K562 (cell line): ENCODE measurements around the gene SLC16A4. TPM values are rescaled to one million over a fixed set of nuclear protein-coding genes. Genes with fewer than 3 reads are reported as not detected.

Source experiments
- CBFA2T3 ChIP-seq: fragments of 450-650 bp; IDR thresholded peaks from 2 replicates; pipeline ENCODE4 v1.6.1; 2017
- FOXP1 ChIP-seq: sonication (generic); formaldehyde crosslinking; IDR thresholded peaks from 2 replicates; pipeline ENCODE4 v1.8.0; 2022; ENCODE audit warnings: mild to moderate bottlenecking, missing genetic modification reagents
- JUNB ChIP-seq: fragments of 450-650 bp; formaldehyde crosslinking; conservative IDR thresholded peaks from 2 replicates; pipeline ENCODE4 v1.4.0; 2020; ENCODE audit warnings: mild to moderate bottlenecking
- LCOR ChIP-seq: sonication (generic); formaldehyde crosslinking; IDR thresholded peaks from 2 replicates; pipeline ENCODE4 v1.8.0; 2022; ENCODE audit warnings: mild to moderate bottlenecking, missing genetic modification reagents
- MNT ChIP-seq, 2 experiments: fragments of 450-650 bp; conservative IDR thresholded peaks; 2 replicates each; pipeline ENCODE4 v1.6.1; 2017; ENCODE audit warnings: mild to moderate bottlenecking in 2 of 2, moderate library complexity in 2 of 2
- MXD1 ChIP-seq: fragments of 250-450 bp; sonication (Bioruptor Pico); IDR thresholded peaks from 2 replicates; pipeline ENCODE4 v1.8.0; 2021; ENCODE audit warnings: borderline replicate concordance, mild to moderate bottlenecking, moderate library complexity; ENCODE audit not compliant: poor library complexity, severe bottlenecking
- MYNN ChIP-seq, 2 experiments: sonication (generic); formaldehyde crosslinking in 1 of 2; IDR thresholded peaks; 2 replicates each; pipeline versions ENCODE4 v1.5.0 to v1.6.1; 2016 to 2020; ENCODE audit warnings: antibody characterized with exemption in 1 of 2, missing genetic modification reagents in 1 of 2
- NCOA2 ChIP-seq, 2 experiments: fragments of 450-650 bp; IDR thresholded peaks; 2 replicates each; pipeline ENCODE4 v1.6.1; 2018; ENCODE audit warnings: mild to moderate bottlenecking in 2 of 2, moderate library complexity in 1 of 2; ENCODE audit not compliant: partially characterized antibody in 2 of 2
- NELFE ChIP-seq: IDR thresholded peaks from 2 replicates; pipeline ENCODE4 v1.6.1; 2011; ENCODE audit warnings: mild to moderate bottlenecking; ENCODE audit not compliant: insufficient read depth, insufficient read length
- NFRKB ChIP-seq: fragments of 450-650 bp; IDR thresholded peaks from 2 replicates; pipeline ENCODE4 v1.6.1; 2016; ENCODE audit warnings: low read depth
- POLR2B ChIP-seq: fragments of 450-650 bp; IDR thresholded peaks from 2 replicates; pipeline ENCODE4 v1.6.1; 2018; ENCODE audit warnings: low read depth; ENCODE audit not compliant: partially characterized antibody
- SREBF1 ChIP-seq: fragments of 150-350 bp; IDR thresholded peaks from 2 replicates; pipeline ENCODE4 v1.6.1; 2014; ENCODE audit warnings: antibody characterized with exemption, low read depth, low read length, borderline replicate concordance
- TEAD1 ChIP-seq, 2 experiments: fragments of 450-650 bp in 1 of 2; sonication (generic) in 1 of 2; formaldehyde crosslinking; IDR thresholded peaks; 2 replicates each; pipeline versions ENCODE4 v1.4.0 to v1.8.0; 2020 to 2022; ENCODE audit warnings: mild to moderate bottlenecking in 2 of 2, missing genetic modification reagents in 1 of 2
- ZKSCAN8 ChIP-seq: fragments of 200-800 bp; sonication (Bioruptor generic); IDR thresholded peaks from 2 replicates; pipeline ENCODE4 v1.6.1; 2016; ENCODE audit warnings: missing genetic modification characterization, missing compliant biosample characterization
- ZNF311 ChIP-seq: fragments of 250-450 bp; sonication (Bioruptor Pico); IDR thresholded peaks from 2 replicates; pipeline ENCODE4 v1.4.0; 2020; ENCODE audit warnings: mild to moderate bottlenecking, moderate library complexity
- ZNF408 ChIP-seq: fragments of 250-450 bp; sonication (Bioruptor Pico); IDR thresholded peaks from 2 replicates; pipeline ENCODE4 v1.4.0; 2020; ENCODE audit warnings: low read depth, mild to moderate bottlenecking, moderate library complexity
- ZNF57 ChIP-seq: fragments of 450-650 bp; formaldehyde crosslinking; IDR thresholded peaks from 2 replicates; pipeline ENCODE4 v1.4.0; 2020; ENCODE audit warnings: mild to moderate bottlenecking, moderate library complexity
- polyA plus RNA-seq, 8 experiments: library from polyadenylated mRNA; depleted of rRNA in 4 of 8; stranded (reverse) in 5 of 8; unstranded in 3 of 8; fragments of >200 nt; fragmentation: Nextera tagmentation in 2 of 8; fragmentation: Illumina TruSeq in 1 of 8; extraction: Ambion mirVana in 2 of 8; extraction: Trizol in 1 of 8; gene quantifications; 2 replicates each; pipeline versions ENCODE4 v1.2.1 to v1.2.3, GENCODE V29; 2011 to 2014; ENCODE audit warnings: inconsistent platforms in 1 of 8, missing spikeins in 1 of 8
- total RNA-seq, 7 experiments: library from RNA; depleted of rRNA in 6 of 7; stranded (reverse); fragments of >200 nt in 6 of 7; fragmentation: Illumina TruSeq in 2 of 7; extraction: Trizol in 2 of 7; gene quantifications; 2 replicates each; pipeline versions ENCODE4 v1.2.1 to v1.2.3, GENCODE V29; 2011 to 2021; ENCODE audit warnings: low replicate concordance in 1 of 7
- TF ChIP-seq, protein P1 (sequence below), 2 experiments: fragments of 250-450 bp in 1 of 2; fragments of 450-650 bp in 1 of 2; sonication (Bioruptor Pico) in 1 of 2; IDR thresholded peaks; 2 replicates each; pipeline versions ENCODE4 v1.6.1 to v1.8.0; 2016 to 2021; ENCODE audit warnings: mild to moderate bottlenecking in 2 of 2, moderate library complexity in 2 of 2, missing compliant biosample characterization in 1 of 2, missing genetic modification characterization in 1 of 2
- TF ChIP-seq, protein P2 (sequence below): sonication (generic); formaldehyde crosslinking; IDR thresholded peaks from 2 replicates; pipeline ENCODE4 v1.8.0; 2022; ENCODE audit warnings: mild to moderate bottlenecking, missing genetic modification reagents

The SLC16A4 gene
- total and polyA plus RNA-seq, 9 of the 15 experiments (the other 6 are each of a cell fraction or from before 2014, with no cell fraction given): 0.04 to 0.31 (median 0.18) TPM; not detected in 1

- TF ChIP-seq, protein P1, sequence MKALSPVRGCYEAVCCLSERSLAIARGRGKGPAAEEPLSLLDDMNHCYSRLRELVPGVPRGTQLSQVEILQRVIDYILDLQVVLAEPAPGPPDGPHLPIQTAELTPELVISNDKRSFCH (CRISPR knock-in tag; IDR thresholded peaks at IDR 0.05): no peak
- TF ChIP-seq, protein P1 (tag; IDR thresholded peaks at IDR 0.05): peak; percentile 76; the same call in 1 of the 2 replicates
- TF ChIP-seq ZKSCAN8 (CRISPR knock-in tag) (no peak), CBFA2T3 (peak; percentile 38), ZNF57 (0 out of 2 replicates have a peak, but pooled peaks have one; percentile 7), NFRKB (peak; percentile 72), LCOR (CRISPR knock-in tag) (peak; percentile 86), FOXP1 (no peak; the same call in 1 of the 2 replicates), MNT (conservative IDR thresholded peaks at IDR 0.05) (peak; percentile 97 to 98), JUNB (CRISPR knock-in tag) (no peak), SREBF1 (0 out of 2 replicates have a peak, but pooled peaks have one; percentile 47), ZNF311 (CRISPR knock-in tag) (no peak), POLR2B (peak; percentile 76), MYNN (IDR thresholded peaks at IDR 0.05) (peak; percentile 45; the same call in 1 of the 2 replicates), MYNN (CRISPR knock-in tag; IDR thresholded peaks at IDR 0.05) (no peak), MXD1 (CRISPR knock-in tag) (peak; percentile 25), NCOA2 (IDR thresholded peaks at IDR 0.05; ENCODE audit: partially characterized antibody in 2 of 2) (no peak), ZNF408 (CRISPR knock-in tag) (no peak), NELFE (no peak), TEAD1 (CRISPR knock-in tag; IDR thresholded peaks at IDR 0.05) (peak in 1 of 2 experiments; percentile 80; a peak in 2 of 4 replicates)
- TF ChIP-seq, protein P2, sequence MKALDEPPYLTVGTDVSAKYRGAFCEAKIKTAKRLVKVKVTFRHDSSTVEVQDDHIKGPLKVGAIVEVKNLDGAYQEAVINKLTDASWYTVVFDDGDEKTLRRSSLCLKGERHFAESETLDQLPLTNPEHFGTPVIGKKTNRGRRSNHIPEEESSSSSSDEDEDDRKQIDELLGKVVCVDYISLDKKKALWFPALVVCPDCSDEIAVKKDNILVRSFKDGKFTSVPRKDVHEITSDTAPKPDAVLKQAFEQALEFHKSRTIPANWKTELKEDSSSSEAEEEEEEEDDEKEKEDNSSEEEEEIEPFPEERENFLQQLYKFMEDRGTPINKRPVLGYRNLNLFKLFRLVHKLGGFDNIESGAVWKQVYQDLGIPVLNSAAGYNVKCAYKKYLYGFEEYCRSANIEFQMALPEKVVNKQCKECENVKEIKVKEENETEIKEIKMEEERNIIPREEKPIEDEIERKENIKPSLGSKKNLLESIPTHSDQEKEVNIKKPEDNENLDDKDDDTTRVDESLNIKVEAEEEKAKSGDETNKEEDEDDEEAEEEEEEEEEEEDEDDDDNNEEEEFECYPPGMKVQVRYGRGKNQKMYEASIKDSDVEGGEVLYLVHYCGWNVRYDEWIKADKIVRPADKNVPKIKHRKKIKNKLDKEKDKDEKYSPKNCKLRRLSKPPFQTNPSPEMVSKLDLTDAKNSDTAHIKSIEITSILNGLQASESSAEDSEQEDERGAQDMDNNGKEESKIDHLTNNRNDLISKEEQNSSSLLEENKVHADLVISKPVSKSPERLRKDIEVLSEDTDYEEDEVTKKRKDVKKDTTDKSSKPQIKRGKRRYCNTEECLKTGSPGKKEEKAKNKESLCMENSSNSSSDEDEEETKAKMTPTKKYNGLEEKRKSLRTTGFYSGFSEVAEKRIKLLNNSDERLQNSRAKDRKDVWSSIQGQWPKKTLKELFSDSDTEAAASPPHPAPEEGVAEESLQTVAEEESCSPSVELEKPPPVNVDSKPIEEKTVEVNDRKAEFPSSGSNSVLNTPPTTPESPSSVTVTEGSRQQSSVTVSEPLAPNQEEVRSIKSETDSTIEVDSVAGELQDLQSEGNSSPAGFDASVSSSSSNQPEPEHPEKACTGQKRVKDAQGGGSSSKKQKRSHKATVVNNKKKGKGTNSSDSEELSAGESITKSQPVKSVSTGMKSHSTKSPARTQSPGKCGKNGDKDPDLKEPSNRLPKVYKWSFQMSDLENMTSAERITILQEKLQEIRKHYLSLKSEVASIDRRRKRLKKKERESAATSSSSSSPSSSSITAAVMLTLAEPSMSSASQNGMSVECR (CRISPR knock-in tag): peak; percentile 77
These were observed 52.4 kb downstream of the SLC16A4 start (continued) for GRCh38 chr1:110338309-110338885.
